Choroid plexus epithelial cell (primary cell): ENCODE data around the gene MGAT3.

Experiments used
- DNase-seq: peaks from one replicate; pipeline ENCODE4 v3.0.0-alpha.2; 2010; ENCODE audit warnings: low read depth
- H3K4me3 ChIP-seq: 2 replicates; pipeline ENCODE4 v1.5.1; 2011; ENCODE audit warnings: low read depth, mild to moderate bottlenecking, control low read depth, low read length, moderate library complexity
- CTCF ChIP-seq: conservative IDR thresholded peaks from 2 replicates; pipeline ENCODE4 v1.5.1; 2011; ENCODE audit warnings: low read depth, mild to moderate bottlenecking, control low read depth, inconsistent platforms, low read length, moderate library complexity

Gene MGAT3

GRCh38 chr22:39482768-39483167 is 26.0 kb downstream of the MGAT3 start:
- H3K4me3 ChIP-seq, result no peak overlapping the region
- no peak for TF ChIP-seq CTCF
- DNase-seq, result peak; percentile 31

GRCh38 chr22:39486951-39487825 is 30.4 kb downstream of the MGAT3 start:
- no peak for TF ChIP-seq CTCF
- no peak for DNase-seq
- no peak overlapping the region for H3K4me3 ChIP-seq

DNA sequence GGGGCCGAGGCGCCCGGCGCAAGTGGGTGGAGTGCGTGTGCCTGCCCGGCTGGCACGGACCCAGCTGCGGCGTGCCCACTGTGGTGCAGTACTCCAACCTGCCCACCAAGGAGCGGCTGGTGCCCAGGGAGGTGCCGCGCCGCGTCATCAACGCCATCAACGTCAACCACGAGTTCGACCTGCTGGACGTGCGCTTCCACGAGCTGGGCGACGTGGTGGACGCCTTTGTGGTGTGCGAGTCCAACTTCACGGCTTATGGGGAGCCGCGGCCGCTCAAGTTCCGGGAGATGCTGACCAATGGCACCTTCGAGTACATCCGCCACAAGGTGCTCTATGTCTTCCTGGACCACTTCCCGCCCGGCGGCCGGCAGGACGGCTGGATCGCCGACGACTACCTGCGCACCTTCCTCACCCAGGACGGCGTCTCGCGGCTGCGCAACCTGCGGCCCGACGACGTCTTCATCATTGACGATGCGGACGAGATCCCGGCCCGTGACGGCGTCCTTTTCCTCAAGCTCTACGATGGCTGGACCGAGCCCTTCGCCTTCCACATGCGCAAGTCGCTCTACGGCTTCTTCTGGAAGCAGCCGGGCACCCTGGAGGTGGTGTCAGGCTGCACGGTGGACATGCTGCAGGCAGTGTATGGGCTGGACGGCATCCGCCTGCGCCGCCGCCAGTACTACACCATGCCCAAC is 31.2 kb downstream of the MGAT3 start:
- no peak overlapping the region for H3K4me3 ChIP-seq
- no peak for TF ChIP-seq CTCF
- no peak for DNase-seq

- H3K4me3 ChIP-seq, result no peak overlapping the region
- no peak for DNase-seq
- no peak for TF ChIP-seq CTCF
Observed at GRCh38 chr22:39488563-39489083, 31.8 kb downstream of the MGAT3 start.

DNA sequence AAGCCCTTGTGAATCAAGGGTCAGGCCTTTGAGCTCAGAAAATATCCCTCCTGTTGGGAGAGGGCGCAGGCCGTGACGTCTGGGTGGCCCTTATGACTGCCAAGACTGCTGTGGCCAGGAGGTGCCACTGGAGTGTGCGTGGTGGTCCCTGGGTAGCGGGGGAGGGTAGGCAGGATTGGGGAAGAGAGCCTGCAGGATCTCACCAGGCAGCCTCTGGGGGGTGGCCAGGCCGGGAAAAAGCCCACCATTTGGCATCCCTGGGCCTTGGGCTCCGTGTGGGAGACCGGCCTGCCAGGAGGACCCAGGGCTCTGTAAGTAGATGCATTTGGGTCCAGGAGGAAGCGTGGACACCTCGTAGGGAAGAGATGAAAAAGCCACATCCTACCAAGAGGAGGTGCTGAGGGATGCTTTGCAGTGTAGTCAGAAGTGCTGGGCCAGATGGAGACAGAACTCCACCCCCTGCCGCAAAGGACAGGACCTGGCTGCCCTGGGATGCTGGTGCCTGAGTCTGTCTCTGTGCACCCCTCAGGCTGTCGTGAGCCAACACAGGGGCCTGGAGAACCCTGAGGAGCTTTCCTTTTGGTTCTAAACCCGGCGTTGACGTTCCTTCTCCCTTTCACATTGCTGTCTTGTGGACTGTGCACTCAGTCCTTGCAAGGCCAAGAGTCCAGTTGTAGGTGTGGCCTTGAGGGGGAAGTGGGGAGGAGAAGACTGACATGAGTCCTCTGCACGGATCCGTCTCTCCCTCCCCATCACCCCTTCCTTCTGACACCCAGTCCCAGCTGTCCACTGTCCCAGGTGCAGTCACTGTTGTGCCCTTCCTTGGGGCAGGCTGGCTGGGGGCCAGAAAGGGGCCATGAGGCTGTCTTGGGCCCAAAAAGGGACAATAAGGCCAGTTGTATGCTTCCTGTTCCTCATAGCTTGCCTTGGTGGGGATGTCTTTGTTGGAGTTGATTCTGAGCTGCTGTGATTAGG is 32.6 kb downstream of the MGAT3 start:
- no peak for DNase-seq
- H3K4me3 ChIP-seq, result no peak overlapping the region
- no peak for TF ChIP-seq CTCF

DNA sequence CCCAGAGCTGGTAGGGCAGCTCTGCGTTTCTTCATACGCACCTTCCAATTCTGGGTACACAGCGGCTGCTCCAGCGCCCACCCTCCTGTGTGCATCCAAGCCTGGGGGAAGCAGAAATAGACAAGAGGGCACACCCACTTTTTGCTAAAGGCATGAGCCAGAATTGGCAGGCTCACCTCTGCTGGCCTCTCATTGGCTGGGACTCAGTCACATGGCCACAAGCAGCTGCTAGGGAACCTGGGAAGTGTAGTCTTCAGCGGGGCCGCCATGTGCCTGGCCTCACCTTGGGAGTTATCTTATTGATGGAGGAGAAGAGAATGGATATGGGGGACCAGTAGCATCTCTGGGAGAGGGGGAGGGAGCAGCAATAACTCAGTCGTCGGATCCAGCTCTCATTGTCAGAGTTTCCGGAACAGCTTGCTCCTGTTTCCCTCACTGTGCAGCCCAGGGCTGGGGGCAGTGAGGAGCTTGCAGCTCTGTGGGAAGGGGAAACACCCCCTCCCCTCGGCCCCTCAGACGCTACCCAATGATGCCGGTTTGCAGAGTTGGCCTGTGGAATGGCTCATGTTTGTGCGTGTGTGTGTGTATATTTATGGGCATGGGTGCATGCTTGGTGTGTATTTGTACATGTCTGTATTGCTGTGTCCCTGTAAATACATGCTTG is 33.5 kb downstream of the MGAT3 start:
- no peak for TF ChIP-seq CTCF
- H3K4me3 ChIP-seq, result no peak overlapping the region
- DNase-seq, result peak; percentile 82
